Smooth muscle cell (in vitro differentiated cells): ENCODE measurements around the gene QKI. TPM values are rescaled to one million over a fixed set of nuclear protein-coding genes. Genes with fewer than 3 reads are reported as not detected.

Experiments used
- DNase-seq: peaks from one replicate; lab custom pipeline; 2025; ENCODE audit not compliant: unreplicated experiment; lab: John Stamatoyannopoulos, UW
- H2AFZ ChIP-seq: fragments of 200-600 bp; sonication (generic); 2 replicates; pipeline ENCODE4 v1.6.0; 2016; ENCODE audit warnings: antibody characterized with exemption, low read depth, mild to moderate bottlenecking
- H3F3A ChIP-seq: fragments of 200-600 bp; sonication (generic); 2 replicates; pipeline ENCODE4 v1.6.0; 2017; ENCODE audit warnings: antibody characterized with exemption, low read depth
- H3K27ac ChIP-seq: fragments of 200-600 bp; sonication (generic); 2 replicates; pipeline ENCODE4 v1.5.1; 2016; ENCODE audit warnings: low read depth, mild to moderate bottlenecking
- H3K27me3 ChIP-seq: fragments of 200-600 bp; sonication (generic); 2 replicates; pipeline ENCODE4 v1.6.1; 2016; ENCODE audit warnings: low read depth, mild to moderate bottlenecking
- H3K36me3 ChIP-seq: fragments of 200-600 bp; sonication (generic); 2 replicates; pipeline ENCODE4 v1.5.1; 2016; ENCODE audit warnings: low read depth
- H3K4me1 ChIP-seq: fragments of 200-600 bp; sonication (generic); 2 replicates; pipeline ENCODE4 v1.5.1; 2016; ENCODE audit warnings: low read depth
- H3K4me2 ChIP-seq: fragments of 200-600 bp; sonication (generic); 2 replicates; pipeline ENCODE4 v1.6.0; 2016; ENCODE audit warnings: mild to moderate bottlenecking
- H3K4me3 ChIP-seq: fragments of 200-600 bp; sonication (generic); 2 replicates; pipeline ENCODE4 v1.5.1; 2016; ENCODE audit warnings: mild to moderate bottlenecking
- H3K79me2 ChIP-seq: fragments of 200-600 bp; sonication (generic); 2 replicates; pipeline ENCODE4 v1.6.0; 2016; ENCODE audit warnings: low read depth, mild to moderate bottlenecking
- H3K9ac ChIP-seq: fragments of 200-600 bp; sonication (generic); 2 replicates; pipeline ENCODE4 v1.6.0; 2016; ENCODE audit warnings: low read depth
- H3K9me3 ChIP-seq: fragments of 200-600 bp; sonication (generic); replicated peaks from 2 replicates; pipeline ENCODE4 v1.5.1; 2016; ENCODE audit warnings: low read depth
- H4K20me1 ChIP-seq: fragments of 200-600 bp; sonication (generic); 2 replicates; pipeline ENCODE4 v1.6.0; 2016; ENCODE audit warnings: low read depth
- WGBS: methylation state at CpG from one replicate; pipeline ENCODE4 v1.1.7; 2016; ENCODE audit warnings: low lambda C conversion rate; 5-methylcytosine and 5-hydroxymethylcytosine counted together
- polyA plus RNA-seq: library from polyadenylated mRNA; unstranded; fragments of >200 nt; fragmentation: Nextera tagmentation; extraction: Ambion mirVana; gene quantifications from 2 replicates; pipeline ENCODE4 v1.2.1, GENCODE V29; 2016
- total RNA-seq: library from RNA; depleted of rRNA; stranded (reverse); fragments of >200 nt; gene quantifications from 2 replicates; pipeline ENCODE4 v1.2.3, GENCODE V29; 2014
- TF ChIP-seq, protein P1 (sequence below): fragments of 200-600 bp; sonication (generic); IDR thresholded peaks from 2 replicates; pipeline ENCODE4 v1.5.1; 2017; ENCODE audit warnings: borderline replicate concordance, mild to moderate bottlenecking, antibody characterized with exemption; ENCODE audit not compliant: insufficient read depth, poor library complexity, severe bottlenecking

QKI gene
- total and polyA plus RNA-seq, 2 experiments from 2014 or later, result 65.1 to 162 TPM

DNA sequence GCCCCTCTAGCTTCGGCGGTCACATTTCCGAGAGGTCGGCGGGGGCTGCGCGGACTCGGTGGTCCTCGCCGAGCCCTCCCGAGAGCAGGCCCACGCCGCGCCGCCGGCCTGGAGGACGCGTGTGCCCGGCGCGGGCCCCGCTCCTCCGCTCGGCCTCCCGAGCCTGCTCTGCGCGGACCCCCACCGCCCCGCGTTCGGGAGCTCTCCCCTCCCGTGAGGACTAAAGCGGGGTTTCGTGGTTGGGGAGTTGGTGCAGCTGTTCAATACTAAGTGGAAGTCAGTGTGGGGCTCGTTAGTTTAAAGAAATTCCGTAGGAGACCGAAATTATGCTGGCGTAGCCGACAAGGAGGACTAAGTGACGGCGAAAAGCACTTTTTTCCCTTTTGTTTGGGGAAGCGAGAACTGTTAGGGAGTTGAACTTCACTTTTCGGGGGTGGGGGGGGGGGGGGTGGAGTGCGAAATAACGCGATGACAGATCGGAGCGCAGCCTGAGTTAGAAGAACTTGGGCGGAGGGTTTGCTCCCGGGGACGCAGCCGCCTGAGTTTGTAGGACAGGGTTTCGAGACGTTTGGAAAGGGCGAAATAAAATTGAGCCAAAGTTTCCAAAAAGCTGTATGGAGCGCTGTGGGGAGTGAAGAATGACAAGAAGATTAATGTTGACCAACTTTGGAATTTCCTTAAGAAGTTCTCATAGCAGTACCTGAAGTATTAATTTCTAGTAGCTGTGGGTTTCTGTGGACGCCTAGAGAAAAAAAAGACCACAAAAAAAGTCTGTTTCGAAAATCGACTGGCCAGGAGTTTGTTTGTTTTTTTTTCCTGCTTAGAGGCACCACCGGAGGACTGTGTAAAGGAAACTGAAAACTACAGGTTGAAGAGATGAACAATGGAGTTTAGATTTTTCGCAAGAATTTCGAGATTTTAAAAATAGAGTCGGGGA is 1.4 kb downstream of the QKI start:
- Histone ChIP-seq H3K27ac (peak overlapping the region; percentile 88), H3K4me2 (peak overlapping the region; percentile 90), H3K4me1 (peaks cover 43% of the 10 kb centered on the region), H2AFZ (peak overlapping the region; percentile 89), H3K4me3 (peak overlapping the region; percentile 99), H3F3A (peaks cover 3% of the 10 kb centered on the region), H3K27me3 (no peaks in the 10 kb centered on the region), H3K79me2 (peaks cover 60% of the 10 kb centered on the region), H4K20me1 (peaks cover 41% of the 10 kb centered on the region), H3K9ac (peak overlapping the region; percentile 96), H3K36me3 (no peaks in the 10 kb centered on the region), H3K9me3 (no peaks in the 10 kb centered on the region)
- TF ChIP-seq, protein P1, sequence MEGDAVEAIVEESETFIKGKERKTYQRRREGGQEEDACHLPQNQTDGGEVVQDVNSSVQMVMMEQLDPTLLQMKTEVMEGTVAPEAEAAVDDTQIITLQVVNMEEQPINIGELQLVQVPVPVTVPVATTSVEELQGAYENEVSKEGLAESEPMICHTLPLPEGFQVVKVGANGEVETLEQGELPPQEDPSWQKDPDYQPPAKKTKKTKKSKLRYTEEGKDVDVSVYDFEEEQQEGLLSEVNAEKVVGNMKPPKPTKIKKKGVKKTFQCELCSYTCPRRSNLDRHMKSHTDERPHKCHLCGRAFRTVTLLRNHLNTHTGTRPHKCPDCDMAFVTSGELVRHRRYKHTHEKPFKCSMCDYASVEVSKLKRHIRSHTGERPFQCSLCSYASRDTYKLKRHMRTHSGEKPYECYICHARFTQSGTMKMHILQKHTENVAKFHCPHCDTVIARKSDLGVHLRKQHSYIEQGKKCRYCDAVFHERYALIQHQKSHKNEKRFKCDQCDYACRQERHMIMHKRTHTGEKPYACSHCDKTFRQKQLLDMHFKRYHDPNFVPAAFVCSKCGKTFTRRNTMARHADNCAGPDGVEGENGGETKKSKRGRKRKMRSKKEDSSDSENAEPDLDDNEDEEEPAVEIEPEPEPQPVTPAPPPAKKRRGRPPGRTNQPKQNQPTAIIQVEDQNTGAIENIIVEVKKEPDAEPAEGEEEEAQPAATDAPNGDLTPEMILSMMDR, result no peak
- 1% methylated on average over 55 of the region's 63 CpGs for WGBS
- DNase-seq, result no peak

DNA sequence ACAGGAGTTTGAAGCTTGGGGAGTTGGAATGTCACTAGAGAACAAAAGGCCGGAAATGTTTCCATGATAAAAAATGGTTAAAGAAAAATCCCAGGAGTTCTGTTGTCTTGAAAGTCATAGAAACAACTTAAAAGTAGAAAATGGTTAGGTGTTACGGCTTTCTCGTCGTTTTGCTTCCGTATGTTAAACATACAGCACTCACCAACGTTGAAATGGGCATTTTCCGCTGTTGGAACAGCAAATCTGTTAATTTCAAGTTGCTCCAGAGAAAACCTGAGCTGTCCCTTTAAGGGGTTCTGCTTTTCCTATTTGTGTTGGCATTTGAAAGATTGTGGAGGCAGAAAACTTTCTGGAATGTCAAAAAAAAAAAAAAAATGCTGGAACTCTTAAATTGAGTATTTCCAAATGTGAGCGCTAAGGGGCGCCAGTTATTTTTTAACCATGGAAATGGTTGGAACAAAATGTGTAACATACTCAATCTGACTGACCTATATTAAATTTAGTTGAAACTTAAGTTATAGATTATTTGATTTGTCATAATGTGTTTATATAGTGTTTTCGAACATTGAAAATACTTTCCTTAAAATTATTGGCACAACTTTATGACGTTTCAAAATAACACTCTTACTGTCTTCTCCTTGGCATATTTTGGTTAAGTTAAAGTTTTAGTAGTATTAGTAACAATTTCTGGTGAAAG is 2.2 kb downstream of the QKI start:
- Histone ChIP-seq H3K9me3 (no peaks in the 10 kb centered on the region), H3K36me3 (no peaks in the 10 kb centered on the region), H3K79me2 (peaks cover 69% of the 10 kb centered on the region), H3F3A (peaks cover 3% of the 10 kb centered on the region), H3K9ac (peak overlapping the region; percentile 96), H2AFZ (peak overlapping the region; percentile 89), H3K27me3 (no peaks in the 10 kb centered on the region), H3K27ac (peak overlapping the region; percentile 88), H3K4me3 (peak overlapping the region; percentile 99), H4K20me1 (peaks cover 49% of the 10 kb centered on the region), H3K4me2 (peak overlapping the region; percentile 90), H3K4me1 (peaks cover 43% of the 10 kb centered on the region)
- TF ChIP-seq, protein P1, result peak; percentile 53
- WGBS, result 1% methylated on average over 11 of the region's 11 CpGs
- no peak for DNase-seq

DNA sequence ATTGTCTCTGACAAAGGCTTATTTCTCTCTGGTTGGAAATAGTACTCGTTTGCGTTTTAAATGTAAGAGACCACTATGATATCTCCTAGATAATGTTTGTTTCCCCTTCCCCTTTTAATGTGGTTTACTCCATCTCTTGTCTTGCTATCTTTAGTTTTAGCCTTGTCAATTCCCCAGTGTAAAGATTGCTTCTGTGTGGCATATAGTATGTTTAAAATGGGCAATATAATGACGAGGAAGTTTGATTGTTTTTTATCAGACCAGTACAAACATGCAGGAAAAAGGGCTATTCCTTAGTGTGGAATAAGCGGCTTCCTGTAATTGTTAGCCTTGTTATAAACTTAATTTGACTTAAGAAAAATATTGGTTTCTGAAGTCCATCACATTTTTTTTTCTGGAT is 3.1 kb downstream of the QKI start:
- Histone ChIP-seq H3K27ac (peak overlapping the region; percentile 88), H3K79me2 (peaks cover 70% of the 10 kb centered on the region), H3K9me3 (no peaks in the 10 kb centered on the region), H2AFZ (no peak overlapping the region), H3K4me1 (peaks cover 40% of the 10 kb centered on the region), H4K20me1 (peaks cover 58% of the 10 kb centered on the region), H3K4me2 (peak overlapping the region; percentile 90), H3F3A (peaks cover 3% of the 10 kb centered on the region), H3K4me3 (peak overlapping the region; percentile 99), H3K9ac (peak overlapping the region; percentile 60), H3K27me3 (no peaks in the 10 kb centered on the region), H3K36me3 (no peaks in the 10 kb centered on the region)
- WGBS, result 19% methylated on average over 4 of the region's 4 CpGs
- DNase-seq, result no peak
- TF ChIP-seq, protein P1, result no peak
